ENCODE measurements around the gene SERPINB8. TPM values are rescaled to one million over a fixed set of nuclear protein-coding genes. Genes with fewer than 3 reads are reported as not detected.

SERPINB8 gene
- total RNA-seq, 1 donor from 2014 or later = 7.4 TPM

GRCh38 chr18:63997041-63997440 lies 27.2 kb downstream of the SERPINB8 start:
- DNase-seq (ENCODE audit: extremely low spot score, unreplicated experiment) = no peak
- no peak for TF ChIP-seq CTCF (conservative IDR thresholded peaks at IDR 0.05)
- Mint-ChIP-seq H3K9me3 (peaks cover 4% of the 10 kb centered on the region), H3K4me1 (ENCODE audit: unreplicated experiment) (no peaks in the 10 kb centered on the region), H3K4me3 (no peak overlapping the region), H3K36me3 (peaks cover 4% of the 10 kb centered on the region), H3K27me3 (no peaks in the 10 kb centered on the region), H3K27ac (no peak overlapping the region)

- Mint-ChIP-seq H3K4me3 (no peak overlapping the region), H3K36me3 (peaks cover 4% of the 10 kb centered on the region), H3K27ac (no peak overlapping the region), H3K27me3 (no peaks in the 10 kb centered on the region), H3K9me3 (peaks cover 4% of the 10 kb centered on the region), H3K4me1 (ENCODE audit: unreplicated experiment) (no peaks in the 10 kb centered on the region)
- no peak for TF ChIP-seq CTCF (conservative IDR thresholded peaks at IDR 0.05)
- DNase-seq (ENCODE audit: extremely low spot score, unreplicated experiment) = no peak
Observed at GRCh38 chr18:63997606-63998005, 27.7 kb downstream of the SERPINB8 start.

- TF ChIP-seq CTCF (conservative IDR thresholded peaks at IDR 0.05) = no peak
- Mint-ChIP-seq H3K4me1 (ENCODE audit: unreplicated experiment) (no peaks in the 10 kb centered on the region), H3K36me3 (no peaks in the 10 kb centered on the region), H3K27ac (no peak overlapping the region), H3K27me3 (no peaks in the 10 kb centered on the region), H3K9me3 (peaks cover 4% of the 10 kb centered on the region), H3K4me3 (no peak overlapping the region)
- DNase-seq (ENCODE audit: extremely low spot score, unreplicated experiment) = no peak
Observed at GRCh38 chr18:63999871-64000270, 30.0 kb downstream of the SERPINB8 start.

- H3K27ac Mint-ChIP-seq = no peak overlapping the region
- no peaks in the 10 kb centered on the region for H3K36me3 Mint-ChIP-seq
- DNase-seq (ENCODE audit: extremely low spot score, unreplicated experiment) = no peak
- no peaks in the 10 kb centered on the region for H3K9me3 Mint-ChIP-seq
- no peaks in the 10 kb centered on the region for H3K27me3 Mint-ChIP-seq
- no peak for TF ChIP-seq CTCF (conservative IDR thresholded peaks at IDR 0.05)
- H3K4me3 Mint-ChIP-seq = no peak overlapping the region
- no peaks in the 10 kb centered on the region for H3K4me1 Mint-ChIP-seq (ENCODE audit: unreplicated experiment)
Observed at GRCh38 chr18:64002581-64002980, 32.7 kb downstream of the SERPINB8 start.

GRCh38 chr18:64009305-64009704 lies 39.4 kb downstream of the SERPINB8 start:
- no peaks in the 10 kb centered on the region for H3K36me3 Mint-ChIP-seq
- no peak overlapping the region for H3K4me3 Mint-ChIP-seq
- peaks cover 5% of the 10 kb centered on the region for H3K27me3 Mint-ChIP-seq
- no peak overlapping the region for H3K27ac Mint-ChIP-seq
- no peak for DNase-seq (ENCODE audit: extremely low spot score, unreplicated experiment)
- no peaks in the 10 kb centered on the region for H3K9me3 Mint-ChIP-seq
- no peaks in the 10 kb centered on the region for H3K4me1 Mint-ChIP-seq (ENCODE audit: unreplicated experiment)
- TF ChIP-seq CTCF (conservative IDR thresholded peaks at IDR 0.05) = no peak

GRCh38 chr18:64011513-64011912 lies 41.6 kb downstream of the SERPINB8 start:
- Mint-ChIP-seq H3K27me3 (peaks cover 5% of the 10 kb centered on the region), H3K36me3 (no peaks in the 10 kb centered on the region), H3K9me3 (no peaks in the 10 kb centered on the region), H3K27ac (no peak overlapping the region), H3K4me1 (ENCODE audit: unreplicated experiment) (no peaks in the 10 kb centered on the region), H3K4me3 (no peak overlapping the region)
- no peak for TF ChIP-seq CTCF (conservative IDR thresholded peaks at IDR 0.05)
- DNase-seq (ENCODE audit: extremely low spot score, unreplicated experiment) = no peak
